Measurements from ENCODE around the gene SMIM17.
A peak's percentile ranks its signal among the peaks of the same experiment; 100 is the strongest.
"Not testable (repeated sequence)": the region's sequence is repeated elsewhere in the genome, so short reads cannot be mapped to it uniquely, and the experiment has no call there.

The SMIM17 gene

DNA sequence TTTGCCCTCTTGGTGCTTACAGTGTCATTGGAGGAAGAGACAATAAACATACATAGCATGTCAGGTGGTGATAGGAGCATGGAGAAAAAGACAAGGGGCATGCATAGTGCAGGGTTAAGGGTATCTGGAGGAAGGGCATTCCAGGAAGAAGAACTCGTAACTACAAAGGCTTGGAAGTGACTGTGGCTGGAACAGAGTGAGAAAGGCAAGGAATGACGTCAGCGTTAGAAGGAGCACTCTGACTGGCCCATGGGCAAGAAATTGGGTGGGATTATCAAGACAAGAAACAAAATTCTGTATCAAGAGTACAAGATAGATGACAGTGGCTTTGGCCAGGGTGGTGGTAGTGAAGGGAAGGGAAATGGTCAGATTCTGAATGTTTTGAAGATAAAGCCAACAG, 11.2 kb downstream of the SMIM17 start:
- FAIRE-seq: no peak
- no peak for DNase-seq (ENCODE audit: insufficient read length, low spot score)

DNA sequence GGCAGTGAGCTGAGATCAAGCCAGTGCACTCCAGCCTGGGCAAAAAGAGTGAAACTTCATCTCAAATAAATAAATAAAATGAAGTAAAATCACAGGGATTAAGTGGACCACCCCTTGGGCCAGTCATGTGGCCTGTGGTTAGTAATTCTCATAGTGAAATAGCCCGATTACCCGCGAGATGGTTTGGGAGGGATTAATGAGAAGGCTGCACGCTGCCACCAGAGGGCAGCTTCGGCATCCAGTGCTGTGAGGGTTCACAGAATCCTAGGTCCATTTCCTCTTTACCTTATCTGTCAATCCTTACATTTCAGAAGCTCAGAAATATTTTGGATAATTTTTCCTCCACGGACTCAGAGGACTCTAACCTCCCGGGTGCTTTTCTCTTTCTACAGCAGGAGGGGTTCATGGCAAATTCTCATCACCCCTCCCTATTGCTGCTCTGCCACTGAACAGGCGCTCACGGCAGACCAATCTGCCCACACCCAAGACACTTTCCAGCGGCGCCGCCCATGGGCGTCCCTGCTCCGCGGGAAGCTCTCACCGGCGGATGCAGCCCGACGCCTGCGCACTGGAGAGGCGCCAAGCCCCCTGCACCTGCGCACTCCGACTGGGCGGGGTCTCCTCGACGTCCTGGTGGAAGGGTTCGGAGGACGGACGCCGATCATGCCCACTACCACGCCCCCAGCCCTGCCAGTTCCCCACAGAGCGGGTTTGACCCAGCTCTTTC, 17.6 kb downstream of the SMIM17 start:
- FAIRE-seq (no peak), DNase-seq (ENCODE audit: insufficient read length, low spot score) (no peak)

DNA sequence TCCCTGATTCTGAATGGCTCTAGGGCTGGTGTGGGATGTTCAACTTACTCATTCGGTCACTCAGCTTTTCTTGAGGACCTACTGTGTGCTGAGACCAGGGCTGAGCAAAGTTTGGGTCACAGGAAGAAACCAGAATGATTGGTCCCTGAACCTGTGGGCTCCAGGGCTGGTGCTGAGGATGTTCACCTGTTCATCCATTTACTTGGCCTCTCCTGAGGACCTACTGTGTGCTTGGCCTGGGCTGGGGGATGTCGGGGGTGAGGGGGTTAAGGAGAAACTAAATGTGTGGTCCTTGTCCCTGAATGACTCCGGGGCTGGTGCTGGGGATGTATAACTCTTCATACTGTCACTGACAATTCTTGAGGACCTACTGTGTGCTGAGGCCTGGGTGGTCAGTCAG, 18.3 kb downstream of the SMIM17 start:
- no peak for FAIRE-seq
- no peak for DNase-seq (ENCODE audit: insufficient read length, low spot score)

DNA sequence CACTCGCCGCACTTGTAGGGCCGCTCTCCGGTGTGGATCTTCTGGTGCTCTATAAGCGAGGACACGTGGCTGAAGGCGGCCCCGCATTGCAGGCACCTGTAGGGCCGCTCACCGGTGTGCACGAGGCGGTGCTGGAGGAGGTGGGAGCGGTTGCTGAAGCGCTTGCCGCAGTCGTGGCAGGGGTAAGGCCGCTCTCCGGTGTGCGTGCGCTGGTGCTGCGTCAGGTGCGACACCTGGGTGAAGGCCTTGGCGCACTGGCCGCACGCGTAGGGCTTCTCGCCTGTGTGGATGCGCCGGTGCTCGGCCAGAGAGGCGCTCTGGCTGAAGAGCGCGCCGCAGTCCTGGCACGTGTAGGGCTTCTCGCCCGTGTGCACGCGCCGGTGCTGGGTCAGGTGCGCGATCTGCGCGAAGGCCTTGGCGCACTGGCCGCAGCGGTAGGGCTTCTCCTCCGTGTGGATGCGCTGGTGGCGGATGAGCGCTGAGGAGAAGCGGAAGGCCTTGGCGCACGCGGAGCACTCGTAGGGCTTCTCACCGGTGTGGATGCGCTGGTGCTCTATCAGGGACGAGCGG, 21.1 kb downstream of the SMIM17 start:
- FAIRE-seq (no peak), DNase-seq (ENCODE audit: insufficient read length, low spot score) (no peak)

DNA sequence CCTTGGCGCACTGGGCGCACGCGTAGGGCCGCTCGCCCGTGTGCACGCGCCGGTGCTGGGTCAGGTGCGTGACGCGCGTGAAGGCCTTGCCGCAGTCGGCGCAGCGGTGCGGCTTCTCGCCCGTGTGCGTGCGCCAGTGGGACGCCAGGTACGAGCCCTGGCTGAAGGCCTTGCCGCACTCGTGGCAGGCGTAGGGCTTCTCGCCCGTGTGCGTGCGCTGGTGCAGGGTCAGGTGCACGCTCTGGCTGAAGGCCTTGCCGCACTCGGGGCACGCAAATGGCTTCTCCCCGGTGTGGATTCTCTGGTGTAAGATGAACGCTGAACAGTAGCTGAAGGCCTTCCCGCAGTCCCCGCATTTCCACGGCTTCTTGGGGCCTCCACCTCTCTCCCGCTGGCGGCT, 21.6 kb downstream of the SMIM17 start:
- DNase-seq (ENCODE audit: insufficient read length, low spot score) (no peak), FAIRE-seq (no peak)

DNA sequence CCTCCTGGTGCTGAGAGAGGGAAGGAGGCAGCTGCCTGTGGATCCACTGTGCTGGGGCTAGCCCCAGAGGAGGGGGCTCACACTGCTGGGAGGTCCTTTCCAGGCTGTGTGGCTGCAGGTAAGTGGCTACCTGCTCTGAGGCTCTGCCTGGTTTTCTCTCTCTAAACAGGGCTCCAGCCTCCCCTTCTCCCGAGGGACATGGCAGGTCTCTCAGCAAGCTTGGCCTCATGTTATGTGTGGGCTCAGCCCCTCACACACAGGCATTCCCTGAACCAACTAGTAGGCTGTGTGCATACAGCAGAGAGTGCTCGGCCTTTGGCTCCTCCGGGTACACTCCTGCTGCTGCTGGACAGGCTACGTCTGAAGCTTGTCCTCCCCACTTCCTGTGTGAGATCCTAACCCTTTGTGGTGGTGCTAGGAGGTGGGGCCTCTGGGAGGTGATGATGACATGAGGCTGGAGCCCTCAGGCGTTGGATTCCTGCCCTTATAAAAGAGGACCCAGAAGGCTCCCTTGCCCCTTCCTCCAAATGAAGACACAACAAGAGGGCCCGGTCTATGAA, 24.4 kb downstream of the SMIM17 start:
- DNase-seq (ENCODE audit: insufficient read length, low spot score) (no peak), FAIRE-seq (no peak)

DNA sequence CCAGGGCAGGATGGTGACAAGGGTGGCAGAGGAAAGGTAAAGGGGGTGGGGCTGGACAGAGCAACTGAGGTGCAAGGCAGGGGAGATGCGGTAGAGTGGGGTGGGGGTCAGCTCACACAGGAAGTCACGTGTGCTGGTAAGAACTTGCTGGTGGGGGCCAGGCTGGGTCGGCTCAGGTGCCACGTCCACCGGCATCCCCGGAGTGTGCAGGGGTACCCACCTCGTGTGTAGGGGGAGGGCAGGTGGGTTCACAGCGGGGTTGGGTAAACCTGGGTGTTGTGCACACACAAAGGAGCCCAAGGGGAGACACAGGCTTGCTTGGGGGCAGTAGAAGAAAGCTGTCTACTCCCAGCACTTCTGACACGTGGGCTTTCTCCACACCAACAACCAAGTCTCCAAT, 25.7 kb downstream of the SMIM17 start:
- FAIRE-seq (no peak), DNase-seq (ENCODE audit: insufficient read length, low spot score) (no peak)

DNA sequence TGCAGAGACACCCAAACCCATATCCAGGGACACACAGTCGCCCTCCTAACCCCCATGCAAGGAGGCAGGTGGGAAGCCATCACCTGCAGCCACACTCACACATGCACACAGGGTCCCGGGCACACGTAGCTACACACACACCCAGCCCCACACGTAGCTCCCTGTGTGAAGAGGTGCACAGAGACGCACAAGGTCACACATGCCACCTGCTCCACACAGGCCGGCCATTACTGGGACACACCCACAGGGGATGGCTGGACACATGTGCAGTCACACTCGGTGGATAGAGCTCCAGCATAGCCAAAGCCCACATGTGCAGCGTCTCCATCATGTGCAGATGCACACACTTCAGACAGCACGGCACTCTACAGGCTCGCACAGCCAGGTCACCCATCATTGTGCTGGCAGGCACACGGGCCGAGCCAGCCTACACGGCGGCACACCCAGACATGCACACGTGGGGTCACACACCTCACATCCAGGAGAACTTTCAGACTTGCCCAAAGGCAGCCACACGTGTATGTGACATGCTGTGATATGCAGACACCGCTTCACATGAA, 27.5 kb downstream of the SMIM17 start:
- DNase-seq (ENCODE audit: insufficient read length, low spot score) (no peak), FAIRE-seq (peak; percentile 26)

DNA sequence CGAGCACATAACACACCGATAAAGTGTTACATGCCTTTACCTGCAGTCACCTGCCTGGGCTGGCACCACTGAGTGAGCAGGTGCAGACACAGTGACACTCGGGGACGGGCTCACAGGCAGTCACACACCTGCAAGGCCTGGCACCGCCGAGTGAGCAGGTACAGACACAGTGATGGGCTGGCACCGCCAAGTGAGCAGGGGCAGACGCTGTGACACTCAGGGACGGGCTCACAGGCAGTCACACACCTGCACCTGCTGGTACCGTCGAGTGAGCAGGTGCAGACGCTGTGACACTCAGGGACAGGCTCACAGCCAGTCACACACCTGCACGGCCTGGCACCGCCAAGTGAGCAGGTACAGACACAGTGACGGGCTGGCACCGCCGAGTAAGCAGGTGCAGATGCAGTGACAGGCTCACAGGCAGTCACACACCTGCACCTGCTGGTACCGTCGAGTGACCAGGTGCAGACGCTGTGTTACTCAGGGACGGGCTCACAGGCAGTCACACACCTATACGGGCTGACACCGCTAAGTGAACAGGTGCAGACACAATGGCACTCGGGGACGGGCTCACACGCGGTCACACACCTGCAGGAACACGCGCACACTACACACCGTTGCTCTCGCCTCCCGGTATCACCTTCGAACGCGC, 28.1 kb downstream of the SMIM17 start:
- DNase-seq (ENCODE audit: insufficient read length, low spot score) (no peak), FAIRE-seq (peak; percentile 67)

DNA sequence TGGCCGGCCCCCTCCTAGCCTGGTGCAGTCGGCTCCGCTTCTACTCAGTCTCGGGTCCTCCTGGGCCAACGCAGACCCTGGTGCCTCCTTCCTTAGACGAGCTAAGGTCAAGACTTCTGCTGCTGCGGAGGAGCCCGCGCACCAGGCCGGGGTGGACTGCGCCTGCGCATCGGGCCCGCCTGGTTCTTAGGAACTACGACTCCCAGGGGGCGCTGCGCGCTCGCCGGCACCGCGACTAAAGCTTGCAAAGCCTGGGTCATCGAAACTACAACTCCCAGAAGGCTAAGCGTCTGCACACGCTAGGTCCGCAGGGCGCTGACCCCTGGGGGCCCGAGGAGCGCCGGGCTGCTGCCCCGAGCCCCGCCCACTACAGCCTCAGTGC, 28.6 kb downstream of the SMIM17 start, which contains the start of gene ZNF835:
Gene ZNF835, minus strand, starts transcription at position 145 of the 382 bp plus-strand sequence. CDS start 6,559 bp downstream, outside the sequence.
- no peak for FAIRE-seq
- peak; percentile 21 for DNase-seq (ENCODE audit: insufficient read length, low spot score)

DNA sequence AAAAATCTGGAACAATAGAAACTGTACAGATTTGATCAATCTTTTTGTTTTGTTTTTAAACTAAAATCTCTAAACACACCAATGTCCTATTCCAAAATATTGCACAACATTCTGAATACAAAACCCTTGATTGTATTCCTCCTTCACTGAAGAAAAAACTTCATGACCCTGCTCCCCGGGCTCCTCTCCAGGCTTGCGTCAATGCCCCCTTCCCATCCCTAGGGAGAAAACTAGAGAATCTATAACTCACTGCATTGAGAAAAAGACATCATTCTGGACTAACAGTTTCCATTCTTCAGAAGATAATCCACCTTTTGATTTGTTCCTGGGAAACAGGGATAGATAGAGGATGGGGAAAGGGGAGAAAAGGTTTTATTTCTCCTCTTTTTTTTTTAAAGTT, 29.7 kb downstream of the SMIM17 start:
- DNase-seq (ENCODE audit: insufficient read length, low spot score); FAIRE-seq: not testable (repeated sequence)

DNA sequence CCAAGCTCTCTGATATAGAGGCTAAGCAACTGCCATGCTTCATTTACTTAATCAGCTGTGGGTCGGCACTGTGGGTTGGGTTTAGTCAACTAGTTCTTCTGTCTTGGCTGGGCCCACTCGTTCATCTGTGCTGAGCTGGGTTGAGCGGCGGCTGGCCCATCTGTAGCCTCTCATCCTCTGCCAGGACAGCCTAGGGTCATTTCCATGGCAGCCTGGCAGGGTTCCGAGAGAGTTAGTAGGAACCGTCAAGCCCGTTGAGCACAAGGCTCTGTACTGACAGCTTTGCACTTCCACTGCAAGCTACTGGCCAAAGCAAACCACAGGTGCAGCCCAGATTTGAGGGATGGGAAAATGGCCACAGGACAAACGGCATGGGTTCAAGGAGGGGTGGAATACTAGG, 35.2 kb downstream of the SMIM17 start:
- no peak for FAIRE-seq
- no peak for DNase-seq (ENCODE audit: insufficient read length, low spot score)

DNA sequence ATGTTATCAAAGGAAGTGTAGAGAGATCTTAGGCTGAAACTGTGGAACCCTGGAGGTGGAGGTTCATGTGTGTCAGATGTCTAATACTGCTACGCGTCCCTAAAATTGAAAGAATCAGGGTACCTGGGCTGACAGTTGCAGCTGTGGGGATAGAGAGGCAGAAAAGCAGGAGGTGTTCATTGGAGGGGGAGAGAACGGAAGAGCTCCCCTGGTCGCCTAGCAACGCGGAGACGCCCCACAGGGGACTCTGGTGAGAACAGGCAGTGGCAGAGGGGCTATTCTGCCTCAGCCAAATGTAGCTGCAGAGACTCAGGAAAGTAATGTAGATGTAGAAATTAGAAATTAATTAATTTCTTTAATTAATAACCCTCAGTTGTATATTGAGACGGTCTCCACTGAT, 38.7 kb downstream of the SMIM17 start:
- DNase-seq (ENCODE audit: insufficient read length, low spot score) (no peak), FAIRE-seq (no peak)

DNA sequence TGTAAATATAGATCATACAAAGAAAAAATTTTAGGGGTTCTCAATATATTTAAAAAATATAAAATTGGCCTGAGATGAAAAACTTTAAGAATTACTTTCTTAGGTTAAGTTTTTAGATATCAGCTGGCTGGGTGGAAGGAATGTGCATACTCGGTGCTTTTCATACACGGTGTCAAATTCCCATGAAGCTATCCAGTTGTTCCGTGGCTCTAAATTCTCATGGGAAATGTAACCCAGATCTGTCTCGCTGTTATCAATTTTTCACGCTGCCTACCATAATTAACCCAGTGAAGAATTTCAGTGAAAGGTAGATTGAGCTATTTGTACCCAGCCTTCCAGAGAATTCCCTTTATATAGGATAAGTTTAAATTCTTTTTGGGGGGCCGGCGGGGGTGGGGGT, 40.2 kb downstream of the SMIM17 start:
- DNase-seq (ENCODE audit: insufficient read length, low spot score): no peak
- FAIRE-seq: no peak

DNA sequence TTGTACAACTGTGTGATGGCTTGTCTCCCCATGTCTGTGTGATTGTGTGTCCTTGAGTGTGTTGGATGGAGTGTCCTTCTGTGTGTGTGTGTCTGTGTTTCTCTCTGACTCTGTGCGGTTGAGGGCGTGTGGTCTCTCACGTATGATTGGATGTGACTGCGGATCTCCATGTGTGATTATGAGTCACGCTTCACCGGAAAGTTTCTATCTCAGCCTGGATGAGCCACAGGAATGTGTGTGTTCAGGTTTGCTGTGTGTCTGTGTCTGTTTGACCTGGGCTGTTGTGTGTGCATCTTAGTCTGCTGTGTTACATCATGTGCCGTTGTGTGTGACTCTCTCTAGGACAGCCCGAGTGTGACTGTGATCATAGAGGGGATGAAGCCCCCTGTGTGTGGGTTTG, 44.1 kb downstream of the SMIM17 start:
- DNase-seq (ENCODE audit: insufficient read length, low spot score): no peak
- FAIRE-seq: peak; percentile 54

DNA sequence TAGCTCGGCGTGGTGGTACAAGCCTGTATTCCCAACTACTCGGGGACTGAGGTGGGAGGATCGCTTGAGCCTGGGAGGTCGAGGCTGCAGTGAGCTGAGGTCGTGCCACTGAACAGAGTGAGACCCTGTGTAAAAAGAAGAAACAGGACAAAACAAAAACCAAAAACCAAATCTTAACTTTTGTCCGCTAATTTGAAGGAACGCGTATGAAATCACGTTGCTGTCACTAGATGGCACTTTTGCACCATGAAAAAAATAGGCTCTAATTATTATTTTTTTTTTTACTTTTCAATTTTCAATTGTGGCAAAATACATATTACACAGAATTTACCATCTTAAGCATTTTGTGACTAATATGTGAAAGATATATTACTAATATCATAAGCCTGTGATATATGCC, 46.2 kb downstream of the SMIM17 start:
- FAIRE-seq (no peak), DNase-seq (ENCODE audit: insufficient read length, low spot score) (no peak)

DNA sequence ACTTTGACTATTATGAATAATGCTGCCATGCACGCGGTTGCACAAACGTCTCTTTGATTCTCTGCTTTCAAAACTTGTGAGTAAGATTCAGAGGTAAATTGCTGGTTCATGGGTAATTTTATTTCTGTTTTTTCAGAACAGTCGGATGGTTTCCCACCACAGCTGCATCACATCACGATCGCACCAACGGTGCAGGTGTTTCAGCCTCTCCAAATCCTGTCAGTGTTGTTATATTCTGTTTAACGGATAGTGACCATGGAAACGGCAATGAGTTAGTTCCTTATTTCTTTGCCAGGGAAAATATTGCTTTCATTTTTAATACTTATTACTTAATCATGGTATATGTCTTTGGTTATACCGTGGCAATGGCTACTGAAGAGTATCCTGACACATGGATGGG, 47.7 kb downstream of the SMIM17 start:
- FAIRE-seq (no peak), DNase-seq (ENCODE audit: insufficient read length, low spot score) (no peak)

DNA sequence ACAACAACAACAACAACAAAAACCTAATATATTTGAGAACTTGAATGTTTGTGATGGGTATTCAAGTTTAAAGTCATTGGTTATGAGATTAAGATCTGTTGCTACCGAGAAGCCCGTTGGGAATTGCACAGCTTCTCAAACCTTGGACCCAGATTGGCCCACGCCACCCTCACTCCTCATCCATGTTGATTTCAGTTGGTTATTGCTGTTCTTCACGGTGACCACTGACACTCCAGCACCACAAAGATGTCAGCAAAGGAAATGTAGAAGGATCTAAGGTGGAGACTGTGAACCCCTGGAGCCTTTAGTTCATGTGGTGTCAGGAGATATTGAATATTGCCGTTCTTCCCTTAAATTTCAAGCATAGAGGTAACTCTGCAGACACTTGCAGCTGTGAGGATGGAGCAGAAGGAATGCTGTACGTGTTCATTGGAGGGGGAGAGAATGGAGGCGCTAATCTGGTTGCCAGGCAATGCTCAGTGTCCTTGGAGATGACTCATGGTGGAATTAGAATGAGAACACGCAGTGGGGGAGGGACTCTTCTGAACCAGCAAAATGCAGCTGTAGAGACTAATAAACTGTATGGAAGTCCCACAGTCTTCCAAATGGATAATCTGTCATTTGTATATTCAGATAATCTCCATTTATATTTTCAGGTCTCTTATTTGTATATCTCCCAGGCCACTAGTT, 49.4 kb downstream of the SMIM17 start:
- no peak for DNase-seq (ENCODE audit: insufficient read length, low spot score)

DNA sequence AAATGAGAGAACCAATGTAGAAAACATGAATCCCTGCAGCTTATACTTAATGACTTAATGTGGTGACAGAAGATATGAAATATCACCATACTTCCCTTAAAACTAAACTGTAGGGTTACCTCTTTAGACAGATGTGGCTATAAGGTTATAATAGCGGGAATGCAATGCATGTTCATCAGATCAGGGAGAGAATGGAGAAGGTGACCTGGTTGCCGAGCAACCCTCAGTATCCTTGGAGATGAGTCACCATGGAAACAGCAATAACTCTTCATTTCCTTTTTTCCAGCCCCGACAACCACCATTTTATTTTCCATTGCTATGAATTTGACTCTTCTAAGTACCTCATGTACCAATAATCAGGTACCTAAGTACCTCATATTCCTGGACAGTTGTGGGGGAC, 56.6 kb downstream of the SMIM17 start:
- FAIRE-seq (no peak), DNase-seq (ENCODE audit: insufficient read length, low spot score) (no peak)

More for the DNA sequence above, 49.4 kb downstream of the SMIM17 start:
- no peak for FAIRE-seq

DNA sequence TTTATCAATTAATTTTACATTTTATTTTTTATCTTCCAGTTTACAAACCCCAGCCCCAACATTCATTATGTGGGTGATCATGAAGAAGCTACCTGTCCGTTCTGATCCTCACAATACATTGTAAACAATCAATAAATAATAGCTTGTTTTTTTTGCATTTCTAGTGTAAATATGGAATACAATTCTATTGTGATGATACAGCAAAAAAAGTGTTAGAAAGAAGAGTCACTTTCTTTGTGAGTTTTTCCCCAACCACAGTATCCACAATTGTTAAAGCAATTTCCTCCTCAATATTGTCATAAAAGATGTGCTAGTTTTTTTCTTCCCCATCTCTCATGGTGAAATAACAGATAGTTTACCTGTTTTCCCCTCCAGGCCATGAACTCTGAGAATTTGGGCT, 58.9 kb downstream of the SMIM17 start:
- FAIRE-seq: no peak

DNA sequence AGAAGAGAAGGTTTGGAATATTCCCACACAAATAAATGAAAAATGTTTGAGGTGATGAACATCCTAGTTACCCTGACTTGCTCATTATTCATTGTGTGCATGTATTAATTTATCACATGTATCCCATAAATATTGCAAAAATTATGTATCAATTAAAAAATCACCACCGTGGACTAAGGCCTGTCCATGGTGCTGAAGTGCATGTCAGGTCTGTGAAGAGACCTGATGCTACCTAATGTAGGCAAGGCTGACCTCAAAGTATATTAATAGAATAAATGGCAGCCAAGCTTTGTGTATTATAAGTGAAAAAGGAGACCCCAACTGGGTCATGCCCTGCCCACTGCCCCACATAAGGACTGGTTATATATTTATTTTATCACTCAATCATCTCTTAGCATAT, 63.0 kb downstream of the SMIM17 start:
- no peak for DNase-seq (ENCODE audit: insufficient read length, low spot score)

More for the DNA sequence above, 58.9 kb downstream of the SMIM17 start:
- DNase-seq (ENCODE audit: insufficient read length, low spot score): no peak

More for the DNA sequence above, 63.0 kb downstream of the SMIM17 start:
- FAIRE-seq: no peak

Measured in HTR-8/SVneo (cell line).